Activated CD8-positive, alpha-beta T cell treated with anti-CD3 and anti-CD28 coated beads, Interleukin-2, amount 10 ng/mL, durations not matched to agents 7 days and 5 days (primary cell): ENCODE measurements around the gene STARD3NL. TPM values are rescaled to one million over a fixed set of nuclear protein-coding genes. Genes with fewer than 3 reads are reported as not detected.
"Not testable (repeated sequence)": the region's sequence is repeated elsewhere in the genome, so short reads cannot be mapped to it uniquely, and the experiment has no call there.

Source experiments
- ATAC-seq: fragments of 150-1000 bp; cut with Tn5 transposase; one replicate; pipeline ENCODE4 v1.10.0; 2021; ENCODE audit warnings: moderate library complexity
- CTCF ChIA-PET: fragments of 350-600 bp; sonication (Branson Sonifier 250); formaldehyde crosslinking; loops from one replicate; lab custom pipeline; 2021; ENCODE audit warnings: antibody characterized with exemption; lab: Charles Lee
- POLR2A ChIA-PET: fragments of 350-600 bp; sonication (Branson Sonifier 250); formaldehyde crosslinking; loops from one replicate; lab custom pipeline; 2021; ENCODE audit warnings: antibody characterized with exemption; lab: Charles Lee
- DNase-seq: peaks from one replicate; pipeline ENCODE4 v3.0.0-alpha.2; 2020
- H3K27ac Mint-ChIP-seq: one replicate; pipeline ENCODE4 v1.8.0; 2021; ENCODE audit warnings: mild to moderate bottlenecking, mixed read lengths
- H3K27me3 Mint-ChIP-seq: one replicate; pipeline ENCODE4 v1.8.0; 2021; ENCODE audit warnings: low read depth, mixed read lengths
- H3K36me3 Mint-ChIP-seq: one replicate; pipeline ENCODE4 v1.8.0; 2021; ENCODE audit warnings: low read depth, mixed read lengths
- H3K4me1 Mint-ChIP-seq: one replicate; pipeline ENCODE4 v1.8.0; 2021; ENCODE audit warnings: low read depth, mixed read lengths
- H3K4me3 Mint-ChIP-seq: one replicate; pipeline ENCODE4 v1.8.0; 2021; ENCODE audit warnings: mild to moderate bottlenecking, mixed read lengths
- H3K9me3 Mint-ChIP-seq: one replicate; pipeline ENCODE4 v1.8.0; 2022; ENCODE audit warnings: mixed read lengths; ENCODE audit not compliant: insufficient read depth
- total RNA-seq, 2 experiments: library from RNA; stranded (reverse); gene quantifications; one replicate each; pipeline ENCODE4 v1.2.3, GENCODE V29; 2021

The STARD3NL gene
- total RNA-seq, 2 experiments from 2014 or later: 24.1 to 25.8 TPM

DNA sequence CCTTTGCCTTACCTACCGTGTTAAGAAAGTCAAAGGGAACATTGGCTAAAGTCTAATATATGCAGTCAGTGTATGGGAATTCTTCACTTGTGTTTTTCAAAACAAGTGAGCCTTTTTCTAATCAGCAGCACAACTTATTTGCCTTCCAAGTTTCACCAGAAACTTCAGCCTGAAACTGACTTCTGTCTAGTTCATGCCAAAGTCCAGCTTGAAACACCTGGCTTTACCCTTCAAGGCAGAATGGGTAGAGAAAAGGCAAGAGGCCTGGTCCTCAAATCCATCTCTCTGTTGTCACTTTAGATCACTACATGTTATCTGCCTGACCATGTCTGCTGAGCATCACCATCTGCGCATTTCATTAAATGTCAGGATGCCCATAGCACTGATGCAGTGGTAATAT lies 92.4 kb downstream of the STARD3NL start:
- H3K9me3 Mint-ChIP-seq, CTCF ChIA-PET, POLR2A ChIA-PET, DNase-seq, ATAC-seq, H3K27ac Mint-ChIP-seq, H3K36me3 Mint-ChIP-seq, H3K27me3 Mint-ChIP-seq, H3K4me1 Mint-ChIP-seq, H3K4me3 Mint-ChIP-seq: not testable (repeated sequence)

DNA sequence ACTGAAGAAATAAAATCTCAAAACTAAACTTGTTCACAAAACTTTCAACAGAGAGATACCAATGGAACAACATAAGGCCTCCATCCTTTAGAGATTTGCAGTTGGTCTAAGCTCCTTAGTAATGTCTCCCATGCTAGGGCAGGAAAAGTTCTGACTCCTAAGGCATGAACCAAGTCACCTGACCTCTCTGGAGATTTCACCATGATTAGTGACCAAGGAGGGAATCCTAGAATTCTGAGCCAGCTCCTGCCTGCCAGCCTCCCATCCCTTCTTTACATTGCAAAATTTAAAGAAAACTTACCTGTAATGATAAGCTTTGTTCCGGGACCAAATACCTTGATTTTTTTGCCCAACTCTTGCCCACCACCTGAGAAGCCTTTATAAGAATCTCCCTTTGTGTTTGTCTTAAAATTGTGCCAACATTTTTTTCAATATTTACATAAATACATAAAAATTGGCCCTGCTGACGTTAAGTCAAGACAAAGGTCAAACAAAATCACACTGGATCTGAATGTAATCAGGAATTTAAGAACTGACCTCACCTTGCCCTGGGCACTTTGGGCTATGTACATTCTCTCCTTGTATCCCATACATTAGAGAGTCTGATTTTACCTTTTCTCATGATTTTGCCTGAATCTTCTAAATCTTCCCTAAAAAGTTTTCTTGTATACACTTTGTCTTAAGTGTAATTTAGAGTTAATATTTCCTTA lies 95.4 kb downstream of the STARD3NL start, which contains the start of gene TARP:
TARP (minus strand) TSS at position 351 of the 710 bp plus-strand sequence.
- H3K4me1 Mint-ChIP-seq: no peaks in the 10 kb centered on the region
- ChIA-PET CTCF (no interaction called here), POLR2A (no interaction called here)
- H3K27ac Mint-ChIP-seq: no peak within 1 kb of the TSS
- no peaks in the 10 kb centered on the region for H3K27me3 Mint-ChIP-seq
- no peaks in the 10 kb centered on the region for H3K9me3 Mint-ChIP-seq
- peak within 1 kb of the TSS; percentile 59 for H3K4me3 Mint-ChIP-seq
- no peaks in the 10 kb centered on the region for H3K36me3 Mint-ChIP-seq
- ATAC-seq (no peak), DNase-seq (no peak)

DNA sequence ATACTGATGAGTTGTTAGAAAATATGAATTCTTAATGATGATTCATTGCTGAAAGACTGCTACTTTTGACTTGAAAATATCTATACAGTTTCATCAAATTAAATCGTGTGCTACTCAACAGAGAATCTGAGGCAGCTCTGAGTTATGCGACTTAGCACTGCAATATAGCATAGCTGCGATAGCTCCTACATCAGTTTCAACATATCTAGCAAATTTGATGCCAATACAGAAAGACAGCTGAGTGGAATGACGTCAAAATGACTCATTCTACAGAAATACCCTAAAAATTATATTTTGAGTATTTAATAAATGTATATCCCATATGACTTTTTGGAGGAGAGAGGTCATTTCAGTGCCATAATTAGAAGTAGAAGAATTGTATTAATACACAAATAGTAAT lies 96.4 kb downstream of the STARD3NL start:
- ChIA-PET POLR2A (no interaction called here), CTCF (interaction anchor here (1.0 to 2.2 kb wide), 3 partner anchors 27 to 61 kb away, joined by 4 to 6 read pairs (median 4); no protein-coding TSS in a partner anchor)
- peak overlapping the region; percentile 25 for H3K4me3 Mint-ChIP-seq
- H3K27ac Mint-ChIP-seq: no peak overlapping the region
- no peaks in the 10 kb centered on the region for H3K9me3 Mint-ChIP-seq
- no peaks in the 10 kb centered on the region for H3K4me1 Mint-ChIP-seq
- no peaks in the 10 kb centered on the region for H3K27me3 Mint-ChIP-seq
- no peaks in the 10 kb centered on the region for H3K36me3 Mint-ChIP-seq
- ATAC-seq (no peak), DNase-seq (no peak)

DNA sequence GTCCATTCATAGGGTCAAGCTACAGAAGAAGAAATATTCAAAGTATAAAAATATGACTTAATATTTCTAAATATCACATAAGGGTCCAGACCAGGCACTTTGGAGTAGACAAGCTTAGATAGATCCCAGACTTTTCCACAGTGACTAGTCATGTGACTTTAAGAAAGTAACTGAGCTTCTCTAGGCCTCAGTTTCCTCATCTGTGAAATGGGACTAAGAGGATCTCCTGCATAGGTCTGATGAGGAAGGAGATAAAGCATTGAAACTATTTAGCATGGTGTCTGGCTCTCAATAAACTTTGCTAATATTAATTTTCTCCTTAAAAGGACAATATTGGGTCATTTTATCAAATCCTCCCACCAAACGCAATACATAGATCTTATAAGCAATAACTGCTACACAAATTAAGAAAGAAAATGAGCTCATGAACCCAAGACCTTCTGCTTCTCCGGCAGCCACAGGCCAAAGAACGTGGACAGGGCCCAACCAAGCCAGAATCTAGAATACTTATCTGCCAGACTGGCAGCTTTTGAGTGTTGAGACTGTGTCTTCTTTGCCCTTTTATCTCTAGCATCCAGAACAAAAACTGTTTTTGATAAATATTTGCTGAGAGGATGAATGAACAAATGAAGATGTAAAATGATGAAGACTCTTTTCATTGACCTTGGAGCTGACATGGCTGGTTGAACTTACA lies 97.0 kb downstream of the STARD3NL start:
- no peak overlapping the region for H3K27ac Mint-ChIP-seq
- DNase-seq: no peak
- no peak for ATAC-seq
- CTCF ChIA-PET: interaction anchor here (1.0 to 2.2 kb wide), 3 partner anchors 26 to 60 kb away, joined by 4 to 6 read pairs (median 4); no protein-coding TSS in a partner anchor
- no peaks in the 10 kb centered on the region for H3K9me3 Mint-ChIP-seq
- H3K4me3 Mint-ChIP-seq: peak overlapping the region; percentile 63
- no peaks in the 10 kb centered on the region for H3K4me1 Mint-ChIP-seq
- H3K36me3 Mint-ChIP-seq: no peaks in the 10 kb centered on the region
- POLR2A ChIA-PET: no interaction called here
- no peaks in the 10 kb centered on the region for H3K27me3 Mint-ChIP-seq

DNA sequence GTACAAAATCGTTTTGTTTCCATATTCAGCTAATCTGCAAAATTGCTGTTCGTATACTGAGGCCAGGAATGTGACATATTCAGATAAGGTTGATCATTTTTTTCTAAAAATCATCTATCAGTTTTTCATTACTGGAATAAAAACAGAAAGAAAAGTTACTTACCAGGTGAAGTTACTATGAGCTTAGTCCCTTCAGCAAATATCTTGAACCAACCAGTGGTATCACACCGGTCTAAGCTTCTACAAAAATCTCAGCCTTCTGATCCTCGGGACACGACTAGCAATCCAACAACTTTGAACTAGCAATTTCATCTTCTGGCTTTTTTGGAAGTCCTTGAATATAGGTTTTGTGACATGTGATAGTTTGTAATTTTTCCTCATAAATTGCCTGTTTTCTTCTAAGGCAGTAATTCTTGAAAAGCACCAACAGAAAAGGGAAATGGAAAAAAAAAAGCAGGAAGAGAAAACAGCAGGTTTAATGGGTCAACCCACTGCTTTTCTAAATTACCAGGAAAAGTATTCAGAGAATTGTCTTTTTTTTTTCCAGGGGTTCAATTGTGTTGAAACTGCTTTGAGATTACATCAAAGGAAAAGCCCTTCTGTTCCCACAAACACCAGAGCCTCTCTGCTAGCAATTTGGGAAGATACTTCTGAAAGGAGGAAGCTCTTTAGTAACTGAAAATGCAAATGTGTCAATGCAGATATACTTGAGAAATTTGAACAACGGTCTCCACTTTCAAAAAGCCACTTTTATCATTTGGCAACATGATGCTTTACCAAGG lies 98.2 kb downstream of the STARD3NL start:
- Mint-ChIP-seq H3K27ac (peak overlapping the region; percentile 60), H3K27me3 (no peaks in the 10 kb centered on the region), H3K4me3 (peak overlapping the region; percentile 61), H3K9me3 (no peaks in the 10 kb centered on the region), H3K4me1 (peaks cover 2% of the 10 kb centered on the region), H3K36me3 (no peaks in the 10 kb centered on the region)
- ChIA-PET CTCF (interaction anchor here (1.0 to 2.2 kb wide), 3 partner anchors 56 to 59 kb away, joined by 3 to 6 read pairs (median 4); no protein-coding TSS in a partner anchor), POLR2A (interaction anchor here (0.5 kb wide), 1 partner anchor 59 kb away, joined by 3 read pairs; no protein-coding TSS in a partner anchor)
- no peak for DNase-seq
- ATAC-seq: no peak

DNA sequence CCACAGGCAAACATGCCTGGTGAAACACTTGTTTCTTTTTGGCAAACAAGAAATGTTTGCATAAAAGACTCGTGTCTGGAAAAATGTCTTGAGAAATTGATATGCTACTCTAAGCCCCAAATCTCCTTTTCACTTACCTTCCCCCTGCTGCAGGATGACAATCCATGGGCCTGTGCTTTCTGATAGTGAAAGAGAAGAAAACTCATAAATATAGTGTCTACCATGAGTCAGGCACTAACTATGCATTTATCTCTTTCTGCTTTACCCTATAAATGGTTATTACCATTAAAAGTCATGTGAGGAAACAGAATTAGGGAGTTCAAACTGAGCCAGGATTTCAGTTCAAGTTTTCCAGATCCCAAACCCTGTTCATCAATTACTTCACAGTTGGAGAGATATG lies 102.0 kb downstream of the STARD3NL start:
- H3K36me3 Mint-ChIP-seq: no peaks in the 10 kb centered on the region
- no peak overlapping the region for H3K27ac Mint-ChIP-seq
- ATAC-seq (no peak), DNase-seq (no peak)
- H3K9me3 Mint-ChIP-seq: no peaks in the 10 kb centered on the region
- H3K4me3 Mint-ChIP-seq: no peak overlapping the region
- ChIA-PET POLR2A (no interaction called here), CTCF (no interaction called here)
- H3K4me1 Mint-ChIP-seq: peaks cover 2% of the 10 kb centered on the region
- H3K27me3 Mint-ChIP-seq: no peaks in the 10 kb centered on the region
